Activated CD8-positive, alpha-beta memory T cell treated with anti-CD3 and anti-CD28 coated beads, Interleukin-2, amount 50 U/mL, for 4 hours (primary cell): ENCODE measurements around the gene UBE4B.
A peak's percentile ranks its signal among the peaks of the same experiment; 100 is the strongest.
"Not testable (repeated sequence)": the region's sequence is repeated elsewhere in the genome, so short reads cannot be mapped to it uniquely, and the experiment has no call there.

Experiments used
- DNase-seq: peaks from one replicate; pipeline ENCODE4 v3.0.0-alpha.2; 2020

UBE4B gene

GRCh38 chr1:10179406-10180091 is 146.8 kb downstream of the UBE4B start:
- no peak for DNase-seq

- no peak for DNase-seq
Observed at GRCh38 chr1:10181154-10181553, 148.4 kb downstream of the UBE4B start.

GRCh38 chr1:10185759-10186158 is 153.0 kb downstream of the UBE4B start:
- no peak for DNase-seq

- DNase-seq: no peak
Observed at GRCh38 chr1:10186331-10187025, 153.7 kb downstream of the UBE4B start.

GRCh38 chr1:10187026-10187334 is 154.2 kb downstream of the UBE4B start:
- no peak for DNase-seq

GRCh38 chr1:10188133-10188650 is 155.4 kb downstream of the UBE4B start:
- no peak for DNase-seq

GRCh38 chr1:10189659-10190058 is 156.9 kb downstream of the UBE4B start:
- DNase-seq: no peak

GRCh38 chr1:10192263-10192662 is 159.5 kb downstream of the UBE4B start:
- no peak for DNase-seq

GRCh38 chr1:10193288-10193687 is 160.5 kb downstream of the UBE4B start:
- DNase-seq: no peak

GRCh38 chr1:10195570-10195969 is 162.8 kb downstream of the UBE4B start:
- no peak for DNase-seq

GRCh38 chr1:10196976-10197375 is 164.2 kb downstream of the UBE4B start:
- no peak for DNase-seq

- DNase-seq: no peak
Observed at GRCh38 chr1:10200620-10201019, 167.9 kb downstream of the UBE4B start.

- DNase-seq: no peak
Observed at GRCh38 chr1:10204003-10204642, 171.4 kb downstream of the UBE4B start.

GRCh38 chr1:10205206-10205605 is 172.4 kb downstream of the UBE4B start:
- not testable (repeated sequence) for DNase-seq

- no peak for DNase-seq
Observed at GRCh38 chr1:10207810-10208209, 175.1 kb downstream of the UBE4B start.

GRCh38 chr1:10208537-10208936 is 175.8 kb downstream of the UBE4B start:
- no peak for DNase-seq

- DNase-seq: no peak
Observed at GRCh38 chr1:10209590-10209904, 176.8 kb downstream of the UBE4B start.

- peak; percentile 96 for DNase-seq
Observed at GRCh38 chr1:10209905-10210810, 177.4 kb downstream of the UBE4B start, which contains the start of gene KIF1B. KIF1B (plus strand) TSS chr1:10210570; CDS start chr1:10232329, 21,759 bp downstream.

- DNase-seq: peak; percentile 19
Observed at GRCh38 chr1:10210841-10211804, 178.4 kb downstream of the UBE4B start.

GRCh38 chr1:10211805-10212410 is 179.2 kb downstream of the UBE4B start:
- no peak for DNase-seq

- no peak for DNase-seq
Observed at GRCh38 chr1:10212476-10212875, 179.7 kb downstream of the UBE4B start.
